ENCODE measurements around the gene KAT5.
A peak's percentile ranks its signal among the peaks of the same experiment; 100 is the strongest.
"Not testable (repeated sequence)": the region's sequence is repeated elsewhere in the genome, so short reads cannot be mapped to it uniquely, and the experiment has no call there.

Gene KAT5

GRCh38 chr11:65711785-65712632, at the start of gene KAT5:
Gene KAT5 (plus strand): TSS chr11:65712252. CDS start chr11:65712268, 16 bp downstream.
- DNase-seq, result peak; percentile 97

GRCh38 chr11:65662799-65663638, 49.0 kb upstream of the KAT5 start, which contains the start of gene RELA:
Gene RELA (minus strand): TSS chr11:65662916. CDS start chr11:65662832, 84 bp downstream.
- peak; percentile 93 for DNase-seq

GRCh38 chr11:65663639-65664200, 48.3 kb upstream of the KAT5 start:
- DNase-seq, result peak; percentile 55

- no peak for DNase-seq
Measured at GRCh38 chr11:65672180-65672860, 39.7 kb upstream of the KAT5 start.

- DNase-seq, result no peak
Measured at GRCh38 chr11:65672982-65673381, 39.1 kb upstream of the KAT5 start.

GRCh38 chr11:65680192-65680743, 31.8 kb upstream of the KAT5 start:
- no peak for DNase-seq

- DNase-seq, result not testable (repeated sequence)
Measured at GRCh38 chr11:65683480-65683879, 28.6 kb upstream of the KAT5 start.

GRCh38 chr11:65685981-65686380, 26.1 kb upstream of the KAT5 start:
- no peak for DNase-seq

GRCh38 chr11:65691847-65692246, 20.2 kb upstream of the KAT5 start:
- DNase-seq, result not testable (repeated sequence)

- DNase-seq, result no peak
Measured at GRCh38 chr11:65692367-65692766, 19.7 kb upstream of the KAT5 start.

GRCh38 chr11:65695459-65696241, 16.4 kb upstream of the KAT5 start:
- DNase-seq, result no peak

- DNase-seq, result no peak
Measured at GRCh38 chr11:65696802-65697552, 15.1 kb upstream of the KAT5 start.

- no peak for DNase-seq
Measured at GRCh38 chr11:65698205-65698604, 13.8 kb upstream of the KAT5 start.

GRCh38 chr11:65699306-65699705, 12.7 kb upstream of the KAT5 start:
- no peak for DNase-seq

GRCh38 chr11:65700399-65700798, 11.7 kb upstream of the KAT5 start:
- DNase-seq, result no peak

GRCh38 chr11:65701686-65702085, 10.4 kb upstream of the KAT5 start:
- no peak for DNase-seq

GRCh38 chr11:65703846-65704245, 8.2 kb upstream of the KAT5 start:
- DNase-seq, result no peak

- DNase-seq, result peak; percentile 82
Measured at GRCh38 chr11:65706303-65706763, 5.7 kb upstream of the KAT5 start.

GRCh38 chr11:65707002-65707401, 5.0 kb upstream of the KAT5 start:
- DNase-seq, result not testable (repeated sequence)

- no peak for DNase-seq
Measured at GRCh38 chr11:65708451-65708850, 3.6 kb upstream of the KAT5 start.

- no peak for DNase-seq
Measured at GRCh38 chr11:65709661-65710060, 2.4 kb upstream of the KAT5 start.
